Thoracic aorta (tissue), 2 donors: Measurements from ENCODE around the gene TADA3. TPM values are rescaled to one million over a fixed set of nuclear protein-coding genes. Genes with fewer than 3 reads are reported as not detected.

Experiments
- ATAC-seq: fragments of 150-250 bp; one replicate; pipeline ENCODE4 v1.8.0; 2017; ENCODE audit warnings: low read depth; ENCODE audit not compliant: insufficient number of reproducible peaks, low FRiP score
- DNase-seq: peaks from one replicate; pipeline ENCODE4 v3.0.0-alpha.2; 2020; ENCODE audit warnings: low spot score
- H3K27ac ChIP-seq, 2 donors: fragments of 200-600 bp; sonication (generic); 1 replicate in 1 of 2; 2 replicates in 1 of 2; pipeline ENCODE4 v1.5.1; 2016; ENCODE audit warnings: mild to moderate bottlenecking in 2 of 2, moderate library complexity in 2 of 2
- H3K27me3 ChIP-seq: fragments of 200-600 bp; sonication (generic); replicated peaks from 2 replicates; pipeline ENCODE4 v1.6.0; 2016; ENCODE audit warnings: mild to moderate bottlenecking; ENCODE audit not compliant: insufficient read depth
- H3K36me3 ChIP-seq: fragments of 200-600 bp; sonication (generic); one replicate; pipeline ENCODE4 v1.5.1; 2016
- H3K4me1 ChIP-seq, 2 donors: fragments of 200-600 bp; sonication (generic); 1 replicate in 1 of 2; 2 replicates in 1 of 2; pipeline versions ENCODE4 v1.5.1 to v1.6.0; 2016; ENCODE audit warnings: low read depth in 2 of 2, mild to moderate bottlenecking in 1 of 2; ENCODE audit not compliant: control insufficient read depth in 1 of 2
- H3K4me3 ChIP-seq: fragments of 200-600 bp; sonication (generic); 2 replicates; pipeline ENCODE4 v1.5.1; 2016; ENCODE audit warnings: mild to moderate bottlenecking
- H3K9me3 ChIP-seq: fragments of 200-600 bp; sonication (generic); 2 replicates; pipeline ENCODE4 v1.5.1; 2016
- total RNA-seq, 2 donors: library from RNA; depleted of rRNA; stranded (reverse); fragments of >200 nt; gene quantifications; one replicate each; pipeline versions ENCODE4 v1.1.0 to v1.2.3, GENCODE V29; 2016
- TF ChIP-seq, protein P1 (sequence below): fragments of 200-600 bp; sonication (generic); IDR thresholded peaks from one replicate; pipeline ENCODE4 v1.5.1; 2019; ENCODE audit warnings: antibody characterized with exemption

Gene TADA3
- total RNA-seq, 2 donors from 2014 or later: 61.7 to 73.6 TPM

DNA sequence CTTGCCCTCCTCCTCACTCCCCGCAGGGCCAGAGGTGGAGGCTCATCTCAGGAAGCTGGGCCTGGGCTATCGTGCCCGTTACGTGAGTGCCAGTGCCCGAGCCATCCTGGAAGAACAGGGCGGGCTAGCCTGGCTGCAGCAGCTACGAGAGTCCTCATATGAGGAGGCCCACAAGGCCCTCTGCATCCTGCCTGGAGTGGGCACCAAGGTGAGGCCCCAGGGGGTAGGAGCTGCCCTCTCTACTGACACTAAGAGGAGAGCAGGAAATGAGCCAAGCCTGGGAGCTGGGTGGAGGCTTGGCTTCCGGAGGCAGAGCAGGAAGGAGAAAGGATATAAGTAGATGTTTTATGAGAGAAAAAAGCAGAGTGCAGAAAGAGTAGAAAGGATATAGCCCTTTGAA lies 37.6 kb downstream of the TADA3 start:
- peaks cover 0 to 22% of the 10 kb centered on the region in 2 donors for H3K4me1 ChIP-seq
- no peaks in the 10 kb centered on the region for H3K9me3 ChIP-seq
- H3K36me3 ChIP-seq: peaks cover 27% of the 10 kb centered on the region
- H3K27me3 ChIP-seq: no peaks in the 10 kb centered on the region
- no peak overlapping the region for H3K4me3 ChIP-seq
- H3K27ac ChIP-seq: peak overlapping the region in 1 of 2 donors; percentile 14
- TF ChIP-seq, protein P1, sequence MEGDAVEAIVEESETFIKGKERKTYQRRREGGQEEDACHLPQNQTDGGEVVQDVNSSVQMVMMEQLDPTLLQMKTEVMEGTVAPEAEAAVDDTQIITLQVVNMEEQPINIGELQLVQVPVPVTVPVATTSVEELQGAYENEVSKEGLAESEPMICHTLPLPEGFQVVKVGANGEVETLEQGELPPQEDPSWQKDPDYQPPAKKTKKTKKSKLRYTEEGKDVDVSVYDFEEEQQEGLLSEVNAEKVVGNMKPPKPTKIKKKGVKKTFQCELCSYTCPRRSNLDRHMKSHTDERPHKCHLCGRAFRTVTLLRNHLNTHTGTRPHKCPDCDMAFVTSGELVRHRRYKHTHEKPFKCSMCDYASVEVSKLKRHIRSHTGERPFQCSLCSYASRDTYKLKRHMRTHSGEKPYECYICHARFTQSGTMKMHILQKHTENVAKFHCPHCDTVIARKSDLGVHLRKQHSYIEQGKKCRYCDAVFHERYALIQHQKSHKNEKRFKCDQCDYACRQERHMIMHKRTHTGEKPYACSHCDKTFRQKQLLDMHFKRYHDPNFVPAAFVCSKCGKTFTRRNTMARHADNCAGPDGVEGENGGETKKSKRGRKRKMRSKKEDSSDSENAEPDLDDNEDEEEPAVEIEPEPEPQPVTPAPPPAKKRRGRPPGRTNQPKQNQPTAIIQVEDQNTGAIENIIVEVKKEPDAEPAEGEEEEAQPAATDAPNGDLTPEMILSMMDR: no peak
- DNase-seq (no peak), ATAC-seq (no peak)

DNA sequence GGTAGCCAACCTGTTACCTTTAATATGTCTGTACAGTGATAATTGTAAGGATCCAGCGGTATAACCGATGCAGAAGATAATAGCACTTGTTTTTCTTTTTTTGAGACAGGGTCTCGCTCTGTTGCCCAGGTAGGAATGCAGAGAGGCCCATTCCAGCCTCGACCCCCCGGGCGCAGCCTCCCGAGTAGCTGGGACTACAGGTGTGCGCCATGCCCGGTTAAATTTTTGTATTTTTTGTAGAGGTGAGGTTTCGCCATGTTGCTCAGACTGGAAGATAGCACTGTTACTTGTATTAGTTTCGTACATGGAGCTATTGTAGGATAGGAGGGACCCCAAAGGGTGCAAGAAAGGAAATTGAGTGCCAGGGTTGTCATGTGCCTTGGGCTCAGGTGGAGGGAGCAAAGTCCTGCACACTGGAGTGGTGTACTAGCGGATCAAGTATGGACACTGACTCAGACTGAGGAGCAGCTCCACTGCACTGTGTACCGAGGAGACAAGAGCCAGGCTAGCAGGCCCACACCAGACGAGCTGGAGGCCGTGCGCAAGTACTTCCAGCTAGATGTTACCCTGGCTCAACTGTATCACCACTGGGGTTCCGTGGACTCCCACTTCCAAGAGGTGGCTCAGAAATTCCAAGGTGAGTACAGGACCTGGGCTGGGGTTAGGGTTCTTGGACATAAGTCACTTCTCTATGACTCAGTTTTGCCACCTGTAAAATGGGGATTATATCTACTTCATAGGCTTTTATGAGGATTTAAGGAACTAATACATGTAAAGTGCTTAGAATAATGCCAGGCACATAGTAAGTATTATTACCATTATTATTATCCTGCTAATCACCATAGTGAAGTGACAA lies 41.5 kb downstream of the TADA3 start:
- DNase-seq (no peak), ATAC-seq (no peak)
- Histone ChIP-seq H3K9me3 (no peaks in the 10 kb centered on the region), H3K36me3 (peaks cover 18% of the 10 kb centered on the region), H3K27me3 (no peaks in the 10 kb centered on the region), H3K27ac (peak overlapping the region; percentile 76 to 86), H3K4me3 (peak overlapping the region; percentile 76), H3K4me1 (peaks cover 0 to 28% of the 10 kb centered on the region in 2 donors)
- TF ChIP-seq, protein P1: no peak

DNA sequence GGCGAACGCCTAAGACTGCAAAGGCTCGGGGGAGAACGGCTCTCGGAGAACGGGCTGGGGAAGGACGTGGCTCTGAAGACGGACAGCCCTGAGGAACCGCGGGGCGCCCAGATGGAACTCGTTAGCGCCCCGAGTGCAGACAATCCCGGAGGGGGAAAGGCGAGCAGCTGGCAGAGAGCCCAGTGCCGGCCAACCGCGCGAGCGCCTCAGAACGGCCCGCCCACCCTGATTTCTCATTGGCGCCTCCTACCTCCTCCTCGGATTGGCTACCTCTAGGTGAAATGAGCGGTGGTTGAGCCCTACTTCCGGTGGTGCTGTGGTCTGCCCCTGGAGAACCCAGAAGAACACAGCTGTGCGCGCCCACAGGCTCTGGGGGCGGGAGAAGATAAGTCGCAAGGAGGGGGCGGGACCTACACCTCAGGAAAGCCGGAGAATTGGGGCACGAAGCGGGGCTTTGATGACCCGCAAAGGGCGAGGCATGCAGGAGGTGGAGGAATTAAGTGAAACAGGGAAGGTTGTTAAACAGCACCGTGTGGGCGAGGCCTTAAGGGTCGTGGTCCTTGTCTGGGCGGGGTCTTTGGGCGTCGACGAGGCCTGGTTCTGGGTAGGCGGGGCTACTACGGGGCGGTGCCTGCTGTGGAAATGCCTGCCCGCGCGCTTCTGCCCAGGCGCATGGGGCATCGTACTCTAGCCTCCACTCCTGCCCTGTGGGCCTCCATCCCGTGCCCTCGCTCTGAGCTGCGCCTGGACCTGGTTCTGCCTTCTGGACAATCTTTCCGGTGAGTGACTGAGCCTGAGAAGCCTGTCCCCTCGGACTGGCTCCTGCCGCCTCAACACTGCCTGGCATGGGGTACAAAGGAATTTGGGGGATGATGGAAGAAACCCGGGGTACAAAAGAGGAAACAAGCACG lies 42.4 kb downstream of the TADA3 start, which contains the start of gene OGG1:
Gene OGG1, plus strand, starts transcription at position 308 of the 911 bp plus-strand sequence. Its CDS starts 335 bp downstream, at position 643.
- H3K27me3 ChIP-seq: no peaks in the 10 kb centered on the region

DNA sequence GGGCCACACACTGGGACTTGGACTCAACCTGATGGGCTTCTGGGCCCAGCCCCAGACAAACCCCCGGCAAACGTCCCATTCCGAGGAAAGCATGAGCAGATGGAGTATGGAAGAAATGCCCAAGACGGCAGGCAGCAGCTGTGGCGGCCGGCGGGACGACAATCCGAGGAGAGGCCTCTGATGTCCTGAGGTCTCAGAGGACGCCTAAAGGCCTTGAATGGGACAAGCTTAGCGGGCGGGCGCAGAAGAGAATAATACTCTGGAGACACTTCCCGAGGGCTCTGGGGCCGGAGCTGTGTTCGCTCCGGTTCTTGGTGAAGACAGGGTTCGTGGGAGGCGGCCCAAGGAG lies 43.0 kb downstream of the TADA3 start:
- no peak for ATAC-seq
- Histone ChIP-seq H3K27me3 (no peaks in the 10 kb centered on the region), H3K9me3 (no peaks in the 10 kb centered on the region), H3K36me3 (peaks cover 32% of the 10 kb centered on the region), H3K4me3 (peak overlapping the region; percentile 76), H3K27ac (peak overlapping the region; percentile 76 to 86), H3K4me1 (peaks cover 0 to 24% of the 10 kb centered on the region in 2 donors)
- TF ChIP-seq, protein P1: no peak
- DNase-seq: no peak

More for the DNA sequence above, 42.4 kb downstream of the TADA3 start, which contains the start of gene OGG1:
- DNase-seq: peak; percentile 94
- H3K4me1 ChIP-seq: peaks cover 0 to 28% of the 10 kb centered on the region in 2 donors
- ATAC-seq: peak; percentile 86
- TF ChIP-seq, protein P1: peak; percentile 5
- peak within 1 kb of the TSS; percentile 76 to 86 for H3K27ac ChIP-seq
- no peaks in the 10 kb centered on the region for H3K9me3 ChIP-seq
- peak within 1 kb of the TSS; percentile 76 for H3K4me3 ChIP-seq
- peaks cover 27% of the 10 kb centered on the region for H3K36me3 ChIP-seq

DNA sequence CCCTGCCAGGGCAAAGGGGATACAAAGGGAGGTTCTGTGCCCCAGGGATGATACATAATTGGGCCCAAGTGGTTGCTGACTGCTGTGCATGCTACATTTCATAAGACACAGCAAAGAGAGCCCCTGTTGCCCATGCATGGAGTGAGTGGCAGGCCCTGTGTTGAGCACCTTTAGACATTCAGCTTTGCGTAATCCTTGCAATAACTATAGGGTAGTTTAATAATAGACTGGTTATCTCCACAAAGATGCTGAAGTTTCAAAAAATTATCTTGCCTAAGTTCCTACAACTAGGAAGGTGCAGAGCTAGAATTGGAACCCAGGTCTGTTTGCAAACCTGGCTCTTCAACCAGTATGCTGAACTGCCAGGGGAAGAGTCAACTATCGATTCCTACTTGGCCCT lies 44.2 kb downstream of the TADA3 start:
- Histone ChIP-seq H3K27me3 (no peaks in the 10 kb centered on the region), H3K36me3 (peaks cover 45% of the 10 kb centered on the region), H3K4me1 (peaks cover 0 to 24% of the 10 kb centered on the region in 2 donors), H3K4me3 (no peak overlapping the region), H3K27ac (no peak overlapping the region), H3K9me3 (no peaks in the 10 kb centered on the region)
- ATAC-seq: no peak
- DNase-seq: no peak
- TF ChIP-seq, protein P1: no peak
